HG03460 (cell line): ENCODE measurements around the gene HECTD4.
"Not testable (repeated sequence)": the region's sequence is repeated elsewhere in the genome, so short reads cannot be mapped to it uniquely, and the experiment has no call there.

Experiments
- ATAC-seq: cut with Tn5 transposase; IDR thresholded peaks from one replicate; pipeline ENCODE4 v1.9.1; 2021; ENCODE audit not compliant: unreplicated experiment

HECTD4 gene

GRCh38 chr12:112359290-112359689 is 22.9 kb downstream of the HECTD4 start:
- no peak for ATAC-seq

- ATAC-seq: no peak
These were observed 25.0 kb downstream of the HECTD4 start for GRCh38 chr12:112357214-112357613.

GRCh38 chr12:112354399-112354798 is 27.8 kb downstream of the HECTD4 start:
- no peak for ATAC-seq

- ATAC-seq: no peak
These were observed 28.8 kb downstream of the HECTD4 start for GRCh38 chr12:112353393-112353792.

- no peak for ATAC-seq
These were observed 29.3 kb downstream of the HECTD4 start for GRCh38 chr12:112352921-112353320.

GRCh38 chr12:112350593-112351592 is 31.3 kb downstream of the HECTD4 start:
- ATAC-seq: no peak

GRCh38 chr12:112349431-112349830 is 32.8 kb downstream of the HECTD4 start:
- no peak for ATAC-seq

GRCh38 chr12:112348926-112349325 is 33.3 kb downstream of the HECTD4 start:
- not testable (repeated sequence) for ATAC-seq

GRCh38 chr12:112347581-112347982 is 34.6 kb downstream of the HECTD4 start:
- ATAC-seq: no peak

- no peak for ATAC-seq
These were observed 36.0 kb downstream of the HECTD4 start for GRCh38 chr12:112346194-112346593.

GRCh38 chr12:112344220-112344619 is 38.0 kb downstream of the HECTD4 start:
- no peak for ATAC-seq

GRCh38 chr12:112342587-112342986 is 39.6 kb downstream of the HECTD4 start:
- no peak for ATAC-seq

- ATAC-seq: no peak
These were observed 41.0 kb downstream of the HECTD4 start for GRCh38 chr12:112341046-112341825.

GRCh38 chr12:112340230-112340629 is 42.0 kb downstream of the HECTD4 start:
- ATAC-seq: no peak

GRCh38 chr12:112334999-112335398 is 47.2 kb downstream of the HECTD4 start:
- ATAC-seq: not testable (repeated sequence)

- ATAC-seq: no peak
These were observed 49.2 kb downstream of the HECTD4 start for GRCh38 chr12:112333019-112333418.

- ATAC-seq: no peak
These were observed 50.3 kb downstream of the HECTD4 start for GRCh38 chr12:112331886-112332285.

GRCh38 chr12:112330706-112331105 is 51.5 kb downstream of the HECTD4 start:
- ATAC-seq: no peak

- ATAC-seq: no peak
These were observed 53.6 kb downstream of the HECTD4 start for GRCh38 chr12:112328456-112329124.

GRCh38 chr12:112327209-112327938 is 54.9 kb downstream of the HECTD4 start:
- no peak for ATAC-seq
